Measurements from ENCODE around the gene RBCK1.
A peak's percentile ranks its signal among the peaks of the same experiment; 100 is the strongest.

GRCh38 chr20:462199-462991 is 54.3 kb downstream of the RBCK1 start, which contains the start of gene TBC1D20:
- no peak for TF ChIP-seq CTCF (IDR thresholded peaks at IDR 0.05)
- peak in 1 of 2 donors; percentile 71 for TF ChIP-seq POLR2A (IDR thresholded peaks at IDR 0.05)
- no peak for TF ChIP-seq EP300 (IDR thresholded peaks at IDR 0.05)
- TF ChIP-seq POLR2AphosphoS5 (IDR thresholded peaks at IDR 0.05) = no peak
